GM10248 (cell line): ENCODE data around the gene HRC.
"Not testable (repeated sequence)": the region's sequence is repeated elsewhere in the genome, so short reads cannot be mapped to it uniquely, and the experiment has no call there.

Experiments used
- CTCF ChIA-PET: fragments of 300-600 bp; sonication (Branson Sonifier 250); formaldehyde crosslinking; extraction: SDS; loops from one replicate; lab custom pipeline; 2021; ENCODE audit warnings: antibody characterized with exemption; lab: Yijun Ruan, JAX
- POLR2A ChIA-PET: fragments of 350-650 bp; sonication (Branson Sonifier 250); formaldehyde crosslinking; extraction: SDS; loops from one replicate; lab custom pipeline; 2020; ENCODE audit warnings: antibody characterized with exemption; lab: Yijun Ruan, JAX
- DNase-seq: peaks from one replicate; pipeline ENCODE4 v3.0.0; 2012; ENCODE audit errors: extremely low spot score
- CTCF ChIP-seq: IDR thresholded peaks from 2 replicates; pipeline ENCODE4 v1.5.1; 2012; ENCODE audit warnings: mild to moderate bottlenecking, low read depth; ENCODE audit errors: extremely low read depth, missing control alignments, control extremely low read depth

The HRC gene

GRCh38 chr19:49129238-49129583 is 26.0 kb downstream of the HRC start:
- POLR2A ChIA-PET: interaction anchor here (0.5 kb wide), 1 partner anchor 34 kb away, joined by 3 read pairs; no protein-coding TSS in a partner anchor
- TF ChIP-seq CTCF: no peak
- no peak for DNase-seq
- CTCF ChIA-PET: interaction anchor here (1.2 to 3.9 kb wide), 9 partner anchors 9 to 136 kb away, joined by 3 to 31 read pairs (median 8); partner anchors contain the start of genes GYS1, LIN7B and RUVBL2

GRCh38 chr19:49128545-49129237 is 26.5 kb downstream of the HRC start:
- no peak for DNase-seq
- POLR2A ChIA-PET: no interaction called here
- CTCF ChIA-PET: interaction anchor here (1.0 to 3.9 kb wide), 10 partner anchors 8 to 135 kb away, joined by 3 to 31 read pairs (median 6); partner anchors contain the start of genes GYS1, LIN7B and RUVBL2
- TF ChIP-seq CTCF: no peak

- ChIA-PET CTCF (interaction anchor here (0.8 to 3.9 kb wide), 9 partner anchors 10 to 71 kb away, joined by 3 to 31 read pairs (median 9); partner anchors contain the start of gene LIN7B), POLR2A (interaction anchor here (0.6 to 0.7 kb wide), 3 partner anchors 14 to 381 kb away, joined by 4 to 7 read pairs (median 6); partner anchors contain the start of genes IZUMO1 and LIN7B)
- TF ChIP-seq CTCF: no peak
- peak; percentile 99 for DNase-seq
Measured at GRCh38 chr19:49127674-49128544, 27.3 kb downstream of the HRC start.

- POLR2A ChIA-PET: interaction anchor here (0.6 to 0.7 kb wide), 3 partner anchors 13 to 380 kb away, joined by 4 to 7 read pairs (median 6); partner anchors contain the start of genes IZUMO1 and LIN7B
- not testable (repeated sequence) for DNase-seq
- CTCF ChIA-PET: interaction anchor here (0.7 to 3.9 kb wide), 6 partner anchors 13 to 71 kb away, joined by 3 to 31 read pairs (median 15); partner anchors contain the start of gene LIN7B
Measured at GRCh38 chr19:49127225-49127624, 28.0 kb downstream of the HRC start.

GRCh38 chr19:49126575-49126974 is 28.6 kb downstream of the HRC start:
- DNase-seq: no peak
- ChIA-PET POLR2A (no interaction called here), CTCF (interaction anchor here (0.7 to 3.5 kb wide), 3 partner anchors 12 to 29 kb away, joined by 3 to 18 read pairs (median 15); partner anchors contain the start of gene LIN7B)
- TF ChIP-seq CTCF: no peak

- ChIA-PET POLR2A (interaction anchor here (0.6 kb wide), 1 partner anchor 139 kb away, joined by 3 read pairs; no protein-coding TSS in a partner anchor), CTCF (interaction anchor here (0.6 to 1.8 kb wide), 3 partner anchors 10 to 224 kb away, joined by 3 to 7 read pairs (median 5); no protein-coding TSS in a partner anchor)
- TF ChIP-seq CTCF: no peak
- DNase-seq: no peak
Measured at GRCh38 chr19:49125025-49125731, 30.0 kb downstream of the HRC start.

GRCh38 chr19:49123285-49123684 is 31.9 kb downstream of the HRC start:
- DNase-seq, CTCF ChIA-PET, POLR2A ChIA-PET: not testable (repeated sequence)

- ChIA-PET POLR2A (interaction anchor here (0.6 kb wide), 1 partner anchor 159 kb away, joined by 3 read pairs; no protein-coding TSS in a partner anchor), CTCF (interaction anchor here (1.9 kb wide), 1 partner anchor 25 kb away, joined by 6 read pairs; no protein-coding TSS in a partner anchor)
- not testable (repeated sequence) for DNase-seq
Measured at GRCh38 chr19:49121841-49122240, 33.4 kb downstream of the HRC start.
